Measurements from ENCODE around the gene UNC5B.

Gene UNC5B

DNA sequence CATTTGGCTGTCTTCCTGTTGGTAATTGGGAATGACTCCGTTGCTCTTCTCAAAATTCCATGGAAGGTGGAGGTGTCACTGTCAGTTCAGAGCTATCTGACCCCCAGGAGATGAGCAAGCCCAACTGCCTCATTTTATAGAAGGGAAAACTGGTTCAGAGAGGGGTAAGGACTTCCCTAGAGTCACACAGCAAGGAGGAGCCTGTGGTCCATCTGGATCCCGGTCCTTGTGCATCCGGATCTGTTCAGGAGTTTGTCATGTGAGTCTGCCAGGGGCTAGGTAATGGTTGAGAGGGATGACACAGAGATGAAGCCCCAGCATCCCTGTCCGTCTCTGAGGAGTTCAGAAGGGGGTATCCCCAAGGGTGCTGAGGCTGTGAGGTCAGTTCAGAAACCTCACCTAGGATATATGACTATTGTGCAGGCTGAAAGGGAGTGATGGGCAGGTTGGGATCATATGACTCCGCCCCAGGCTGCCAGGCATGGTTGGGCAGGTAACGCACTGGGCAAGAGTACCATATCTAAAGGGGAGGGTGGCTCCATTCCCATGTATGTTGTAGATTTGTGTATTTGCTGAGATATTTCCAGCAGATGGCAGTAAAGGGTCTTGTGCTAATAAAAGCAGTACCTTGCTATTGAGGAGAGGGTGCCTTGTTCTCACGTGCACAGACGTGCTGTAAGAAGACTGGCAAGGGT, 90.7 kb downstream of the UNC5B start:
- peak; percentile 88 for DNase-seq

DNA sequence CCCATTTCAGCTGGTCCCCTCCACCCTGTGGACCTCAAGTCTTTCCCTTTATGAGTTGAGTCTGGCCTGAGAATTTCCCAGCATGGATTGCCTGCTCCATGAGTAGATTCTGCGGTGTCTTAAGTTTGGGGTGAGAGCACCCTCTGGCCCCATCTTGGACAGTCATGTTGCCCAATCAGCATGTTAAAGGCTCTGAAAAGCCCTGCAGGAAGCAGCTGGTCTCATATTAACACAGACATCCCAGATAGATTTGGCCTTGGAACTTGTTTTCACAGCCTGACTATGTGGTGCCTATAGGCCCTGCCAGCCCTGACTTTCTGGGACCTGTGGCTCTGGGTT, 91.2 kb downstream of the UNC5B start:
- peak; percentile 28 for DNase-seq

DNA sequence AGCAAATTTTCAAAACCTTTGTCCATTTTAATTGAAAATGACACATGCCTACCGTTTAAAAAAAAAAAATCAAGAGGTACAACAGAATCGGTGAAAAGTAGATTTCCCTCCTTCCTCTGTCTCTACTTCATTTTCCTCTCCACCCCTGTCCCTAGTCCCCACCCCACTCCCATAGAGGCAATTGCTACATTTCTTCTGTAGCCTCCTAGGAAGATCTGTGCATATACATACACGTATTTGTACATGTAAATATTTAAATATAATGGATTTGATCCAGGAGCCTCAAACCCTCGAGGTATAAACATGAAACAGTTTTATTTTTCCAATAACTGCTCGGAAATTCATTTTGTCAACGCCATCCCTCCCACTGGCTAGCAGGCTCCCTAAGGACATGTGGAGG, 92.5 kb downstream of the UNC5B start:
- no peak for DNase-seq

DNA sequence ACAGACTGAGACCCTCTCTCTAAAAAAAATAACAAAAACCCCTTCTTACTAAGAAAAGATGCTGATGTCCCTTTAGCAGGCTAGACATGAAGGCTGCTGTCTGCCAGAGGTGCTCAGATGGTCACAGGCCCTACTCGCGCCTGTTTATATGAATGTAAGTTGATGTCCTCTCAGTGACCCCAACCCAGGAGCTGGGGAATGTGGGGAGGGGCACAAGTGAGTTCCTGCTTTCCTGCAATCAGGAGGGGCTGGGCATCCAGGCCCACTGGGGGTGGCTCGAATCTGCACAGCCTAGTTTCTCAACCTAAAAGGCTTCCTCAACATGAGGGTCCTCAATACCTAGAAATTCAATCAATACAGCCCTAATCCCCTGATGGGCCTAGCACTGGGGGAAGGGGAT, 94.6 kb downstream of the UNC5B start:
- no peak for DNase-seq

DNA sequence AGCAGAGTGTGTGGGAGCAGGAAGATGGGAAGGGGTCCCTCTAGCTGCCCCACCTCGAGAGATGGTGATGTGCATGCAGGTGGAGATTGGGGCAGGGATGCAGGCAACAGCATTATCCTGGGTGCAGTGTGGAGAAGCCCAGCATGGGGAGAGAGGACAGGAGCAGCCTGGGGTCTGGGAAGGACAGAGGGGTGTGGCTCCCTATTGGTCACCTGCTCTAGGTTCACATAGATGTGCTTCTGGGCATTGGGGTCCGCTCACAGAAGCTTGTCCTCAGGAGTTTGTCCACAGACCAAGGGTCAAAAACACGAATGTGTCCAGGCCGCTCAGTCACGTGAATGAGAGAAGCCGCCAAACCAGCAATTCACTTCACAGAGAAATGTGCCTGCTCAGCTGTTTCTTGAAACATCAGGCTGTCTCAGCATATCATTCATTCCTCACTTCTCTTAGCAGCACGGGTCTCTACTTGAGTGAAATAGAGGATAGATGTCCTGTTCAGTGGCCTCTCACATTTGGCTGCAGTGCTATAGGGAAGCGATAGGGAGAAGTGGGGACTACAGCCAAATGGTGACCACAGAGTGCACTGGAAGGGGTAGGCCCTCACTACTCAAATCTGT, 95.2 kb downstream of the UNC5B start:
- DNase-seq: no peak

DNA sequence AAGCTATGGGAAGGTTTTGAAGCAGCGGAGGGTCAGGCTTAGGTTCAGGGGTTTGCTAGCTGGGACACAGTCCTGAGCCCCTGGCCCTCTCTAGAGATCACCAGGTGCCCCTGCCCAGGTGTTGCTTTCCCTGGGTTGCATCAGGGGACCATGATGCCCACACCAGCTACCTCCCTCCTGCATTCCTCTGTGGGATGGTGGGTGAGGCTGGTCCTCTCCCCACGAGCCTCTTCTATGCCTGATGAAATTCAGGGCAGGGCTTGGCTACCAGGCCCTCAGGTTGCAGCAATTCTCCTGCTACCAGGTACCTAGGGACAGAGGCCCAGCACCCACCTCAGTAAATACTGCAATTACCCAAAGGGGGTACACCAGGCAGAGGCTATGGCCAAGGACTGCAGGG, 95.9 kb downstream of the UNC5B start:
- no peak for DNase-seq

DNA sequence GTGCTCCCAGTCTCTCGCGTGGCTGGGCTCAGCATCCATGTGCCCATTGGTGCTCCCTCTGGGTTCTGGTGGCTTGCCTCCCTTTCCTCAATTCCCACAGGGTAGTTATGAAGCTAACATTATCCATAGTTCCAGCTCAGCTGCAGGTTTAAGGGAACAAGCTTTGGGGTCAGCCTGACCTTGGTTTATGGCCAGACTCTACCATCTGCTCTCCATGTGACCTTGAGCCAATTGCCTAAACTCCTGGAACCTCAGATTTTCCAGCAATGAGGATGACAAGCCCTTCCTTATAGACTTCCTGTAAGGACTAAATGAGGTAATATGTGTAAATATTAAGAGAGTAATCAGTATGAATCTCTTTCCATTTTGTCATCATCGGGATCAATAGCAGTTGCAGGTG, 96.6 kb downstream of the UNC5B start:
- DNase-seq: no peak

DNA sequence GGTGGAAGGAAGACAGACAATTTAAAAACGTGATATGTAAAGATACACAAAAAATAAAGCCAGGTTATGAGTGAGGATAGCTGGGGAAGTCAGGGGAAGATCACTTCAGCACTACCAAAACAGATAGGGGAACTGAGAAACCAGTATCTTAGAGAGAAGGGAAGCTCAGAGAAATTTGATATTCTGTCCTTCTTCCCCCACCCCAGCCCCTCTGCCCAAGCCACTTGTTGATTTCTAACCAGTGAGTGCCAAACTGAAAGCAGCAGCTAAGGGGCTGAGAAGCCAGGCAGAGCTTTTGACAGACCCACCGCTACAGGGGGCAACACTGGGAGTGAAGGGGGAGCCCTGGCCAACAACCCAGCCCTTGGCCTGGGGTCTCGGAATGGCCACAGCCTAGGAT, 97.5 kb downstream of the UNC5B start:
- no peak for DNase-seq

DNA sequence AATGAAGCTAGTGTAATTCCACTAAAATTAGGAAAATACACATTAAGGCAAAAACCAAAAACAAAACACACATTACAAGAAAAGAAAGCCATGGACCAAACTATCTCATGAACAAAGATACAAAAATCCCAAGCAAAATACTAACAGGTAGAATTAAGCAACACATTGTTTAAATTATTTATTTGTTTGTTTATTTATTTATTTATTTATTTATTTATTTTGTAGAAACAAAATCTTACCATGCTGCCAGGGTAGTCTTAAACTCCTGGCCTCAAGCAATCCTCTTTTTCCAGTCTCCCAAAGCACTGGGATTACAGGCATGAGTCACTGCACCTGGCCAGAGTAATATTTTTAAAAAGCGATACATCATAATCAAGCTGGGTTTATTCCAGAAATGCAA, 99.8 kb downstream of the UNC5B start:
- DNase-seq: no peak

DNA sequence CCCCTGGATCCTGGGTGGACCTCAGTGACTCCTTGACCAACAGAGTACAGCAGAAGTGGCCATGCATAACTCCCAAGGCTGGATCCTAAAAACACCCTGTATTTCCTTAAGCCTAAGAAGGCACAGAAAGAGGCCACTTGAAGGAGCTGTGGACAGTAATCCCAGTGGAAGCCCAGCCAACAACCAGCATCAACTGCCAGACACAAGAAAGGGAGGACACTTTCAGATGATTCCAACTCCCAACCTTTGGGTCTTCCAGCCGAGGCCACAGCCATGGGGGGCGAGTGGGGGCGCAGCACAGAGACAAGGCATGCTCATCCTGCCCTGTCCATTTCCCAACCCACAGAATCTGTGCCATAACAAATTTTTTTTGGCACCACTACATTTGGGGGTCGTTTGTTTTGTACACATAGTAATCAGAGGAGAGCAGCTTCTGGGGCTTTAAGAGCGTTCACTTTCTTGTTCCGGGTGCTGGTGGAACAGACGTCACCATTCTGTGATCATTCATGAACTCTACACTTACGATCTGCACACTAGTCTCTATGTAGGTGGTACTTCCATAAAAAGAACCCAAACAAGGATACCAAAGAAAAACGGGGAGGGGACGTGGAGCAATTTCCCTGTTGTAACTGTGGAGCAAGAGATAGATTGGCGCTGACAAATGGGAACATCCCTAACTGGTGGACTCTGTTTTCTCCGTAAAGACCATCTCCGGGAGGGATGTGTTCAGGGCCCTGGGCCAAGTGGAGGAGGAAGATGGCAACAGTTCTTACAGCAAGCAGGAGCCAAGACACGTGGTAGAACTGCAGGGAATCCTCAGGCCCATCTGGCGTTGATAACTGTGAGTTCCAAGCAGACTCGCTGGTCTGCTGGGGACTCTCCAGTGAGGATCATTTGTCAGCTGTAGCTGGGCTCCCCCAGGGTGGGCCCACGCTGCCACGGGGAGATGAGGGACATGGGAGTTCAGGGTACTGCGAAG, 100.7 kb downstream of the UNC5B start:
- DNase-seq: no peak

DNA sequence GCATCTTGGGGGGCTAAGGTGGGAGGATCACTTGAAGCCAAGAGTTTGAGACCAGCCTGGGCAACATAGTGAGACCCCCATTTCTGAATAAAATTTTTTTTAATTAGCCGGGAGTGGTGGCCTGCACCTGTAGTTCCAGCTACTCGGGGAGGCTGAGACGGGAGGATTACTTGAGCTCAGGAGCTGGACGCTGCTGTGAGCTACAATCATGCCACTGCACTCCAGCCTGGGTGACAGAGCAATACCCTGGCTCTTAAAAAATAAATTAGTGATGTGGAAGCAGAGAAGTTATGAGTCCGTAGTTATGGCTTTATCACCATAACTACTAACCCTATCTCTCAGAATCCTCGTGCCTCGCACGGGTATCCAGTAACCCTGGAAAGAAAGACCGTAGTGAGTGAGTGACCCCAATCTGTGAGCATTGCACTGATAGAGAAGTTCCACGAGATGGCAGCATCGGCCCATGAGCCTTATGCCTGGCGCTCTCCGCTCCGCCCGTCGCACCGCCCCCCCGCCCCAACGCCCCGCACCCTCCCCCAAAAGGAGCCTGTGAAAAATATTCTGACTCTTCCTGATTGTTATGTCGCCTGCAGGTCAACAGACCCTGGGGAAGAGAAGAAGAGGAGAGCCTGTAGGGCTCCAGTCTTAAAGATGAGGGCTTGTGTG, 101.8 kb downstream of the UNC5B start:
- peak; percentile 78 for DNase-seq

DNA sequence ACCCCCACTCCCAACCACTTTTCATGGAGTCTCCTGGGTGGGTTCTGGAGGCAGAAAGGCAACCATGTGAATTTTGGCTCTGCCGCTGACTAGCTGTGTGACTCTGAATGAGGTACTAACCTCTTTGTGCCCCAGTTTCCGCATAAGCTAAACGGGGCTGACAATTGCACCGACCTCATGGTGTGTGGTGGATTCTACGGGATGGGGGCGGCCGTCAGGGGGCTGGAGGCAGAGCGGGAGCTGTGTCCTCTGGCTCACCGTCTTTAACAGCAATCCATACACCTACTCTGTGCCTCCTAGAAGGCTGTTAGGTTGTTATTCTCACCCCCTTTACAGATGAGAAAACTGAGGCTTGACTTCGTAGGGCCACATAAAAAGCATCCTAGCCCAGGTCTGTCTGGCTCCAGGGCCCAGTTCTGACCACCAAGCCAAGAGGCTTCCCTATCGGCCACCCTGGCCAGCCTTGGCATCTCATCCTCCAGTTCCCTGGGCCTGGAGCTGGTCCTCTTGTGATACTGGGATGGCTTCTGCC, 102.4 kb downstream of the UNC5B start:
- DNase-seq: no peak

DNA sequence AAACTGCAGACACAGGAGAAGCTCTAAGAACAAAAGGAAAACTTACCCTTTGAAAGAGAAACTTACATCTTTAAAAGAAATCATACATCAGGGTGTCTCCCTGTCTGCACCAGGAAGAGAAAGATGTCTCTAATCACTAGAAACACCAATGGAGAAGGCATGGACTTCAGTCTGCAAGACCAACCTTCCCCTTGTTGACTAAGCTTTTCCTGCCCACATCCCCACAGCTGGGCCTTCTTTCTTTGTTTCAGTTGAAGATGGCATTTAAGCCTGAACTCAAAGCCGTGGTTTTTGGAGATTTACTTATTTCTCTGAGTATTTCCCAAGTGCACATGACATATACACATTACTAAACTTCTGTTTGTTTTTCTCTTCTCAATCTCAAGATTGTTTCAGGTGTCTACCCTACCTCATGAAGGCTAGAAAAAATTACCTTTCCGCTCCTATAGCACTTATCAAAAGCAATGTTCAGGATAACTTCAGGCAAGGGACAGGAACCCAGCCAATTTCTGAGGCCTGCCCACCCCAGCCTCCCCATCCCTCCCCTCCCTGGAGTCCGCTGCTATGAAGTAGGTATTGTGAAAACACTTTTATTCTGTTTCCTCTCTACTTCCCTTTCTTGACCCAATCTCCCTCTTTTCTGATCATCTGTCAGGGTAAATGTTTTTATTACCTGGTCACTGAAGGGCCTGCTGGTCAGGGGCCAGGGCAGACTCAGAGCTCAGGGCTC, 103.9 kb downstream of the UNC5B start:
- DNase-seq: peak; percentile 54

DNA sequence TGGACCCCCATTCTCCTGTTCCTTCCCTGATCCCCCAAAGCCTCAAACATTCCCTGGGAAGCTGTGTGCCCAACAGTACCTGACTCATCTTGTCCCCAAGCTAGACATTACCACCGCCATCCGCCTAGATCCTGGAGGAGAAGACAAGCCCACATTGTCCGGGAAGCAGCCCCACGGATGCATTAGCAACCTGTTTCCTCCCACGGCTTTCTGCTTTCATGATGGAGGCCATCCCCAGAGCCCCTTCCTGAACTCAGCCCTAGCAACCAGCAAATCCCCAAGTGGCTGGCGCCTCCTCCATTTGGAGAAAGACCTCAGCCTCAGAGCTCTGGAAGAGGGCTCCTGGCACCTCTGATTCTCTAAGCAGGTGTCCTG, 104.4 kb downstream of the UNC5B start:
- no peak for DNase-seq

DNA sequence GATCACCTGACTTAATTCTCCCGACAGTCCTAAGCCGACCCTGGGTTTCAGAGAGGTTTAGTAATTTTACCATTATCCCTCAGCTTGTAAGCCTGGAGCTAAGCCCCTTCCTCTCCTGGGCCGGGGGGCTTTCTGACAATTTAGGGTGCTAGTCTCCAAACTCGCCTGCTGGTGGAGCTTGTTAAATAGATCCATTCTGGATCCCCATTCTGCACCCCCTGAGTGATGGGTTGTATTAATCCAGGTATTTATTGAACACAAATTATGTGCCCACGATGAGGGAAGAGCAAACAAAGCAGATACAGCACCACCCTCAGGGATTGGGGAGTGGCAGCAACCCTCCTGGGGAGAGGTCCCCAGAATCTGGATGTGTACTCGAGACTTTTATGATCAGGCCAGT, 105.4 kb downstream of the UNC5B start:
- DNase-seq: no peak

DNA sequence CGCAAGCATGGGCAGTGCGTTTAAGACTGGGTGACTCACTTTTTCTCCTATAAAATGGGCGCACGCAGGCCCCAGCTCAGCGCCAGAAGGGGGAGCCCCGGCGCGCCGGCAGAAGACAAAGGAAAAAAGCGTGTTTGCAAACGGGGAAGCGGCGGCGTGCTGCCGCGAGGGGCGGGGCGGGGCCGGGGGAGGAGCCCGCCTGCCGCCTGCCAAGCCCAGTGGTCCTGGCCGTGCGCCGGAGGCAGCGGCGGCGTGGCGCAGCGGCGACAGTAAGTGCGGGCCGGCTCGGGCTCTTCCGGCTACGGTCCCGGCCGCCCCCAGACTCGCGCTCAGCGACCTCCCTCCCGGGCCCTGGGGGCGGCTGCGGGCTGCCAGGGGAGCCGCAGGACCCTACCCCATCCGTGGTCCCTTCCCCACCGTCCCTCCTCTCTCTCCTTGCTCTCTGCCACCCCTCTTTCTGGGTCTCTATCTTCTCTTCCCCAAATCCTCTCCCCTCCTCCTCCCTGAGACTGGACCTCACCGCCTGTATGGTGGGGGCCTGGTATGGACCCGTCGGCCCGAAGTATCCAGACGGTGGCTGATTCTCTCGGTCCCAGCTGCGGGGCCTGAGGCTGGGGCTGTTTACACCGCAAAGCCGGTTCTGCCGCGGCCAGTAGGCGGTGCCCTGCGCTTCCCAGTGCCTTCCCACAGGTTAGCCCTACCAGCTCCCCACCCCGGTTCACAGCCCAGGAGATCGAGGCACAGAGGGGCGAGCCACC, 106.9 kb downstream of the UNC5B start, which contains the start of gene SLC29A3:
SLC29A3 (plus strand) TSS at position 218 of the 758 bp plus-strand sequence; CDS start at position 269, 51 bp downstream.
- DNase-seq: peak; percentile 94

DNA sequence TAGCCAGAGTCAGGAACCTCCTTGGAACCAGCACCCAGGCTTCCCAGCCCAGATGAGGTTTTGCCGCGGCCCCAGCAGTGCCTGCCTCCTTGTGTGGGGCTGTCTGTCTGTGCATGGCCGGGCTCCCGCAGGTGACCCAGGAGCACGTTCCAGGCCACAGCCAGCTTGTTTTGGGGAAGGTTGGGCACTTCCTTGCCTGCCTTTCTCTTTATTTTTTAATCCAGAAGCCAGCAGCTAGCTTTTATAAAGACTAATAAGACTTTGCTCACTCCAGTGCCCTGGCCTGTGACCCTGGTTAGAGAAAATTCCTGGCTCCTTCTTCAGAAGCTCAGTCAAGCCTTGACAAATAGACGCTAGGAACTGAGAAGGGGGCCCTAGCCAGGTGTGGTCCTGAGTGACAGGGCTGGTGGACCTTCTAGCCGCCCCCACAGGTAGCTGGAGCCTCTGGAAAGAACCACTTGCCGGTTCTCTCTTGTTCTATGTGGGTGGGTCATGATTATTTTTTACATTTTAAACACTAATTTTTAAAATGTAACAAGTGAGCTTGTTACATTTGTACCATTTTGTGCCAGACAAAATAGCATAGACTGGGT, 107.5 kb downstream of the UNC5B start:
- no peak for DNase-seq

DNA sequence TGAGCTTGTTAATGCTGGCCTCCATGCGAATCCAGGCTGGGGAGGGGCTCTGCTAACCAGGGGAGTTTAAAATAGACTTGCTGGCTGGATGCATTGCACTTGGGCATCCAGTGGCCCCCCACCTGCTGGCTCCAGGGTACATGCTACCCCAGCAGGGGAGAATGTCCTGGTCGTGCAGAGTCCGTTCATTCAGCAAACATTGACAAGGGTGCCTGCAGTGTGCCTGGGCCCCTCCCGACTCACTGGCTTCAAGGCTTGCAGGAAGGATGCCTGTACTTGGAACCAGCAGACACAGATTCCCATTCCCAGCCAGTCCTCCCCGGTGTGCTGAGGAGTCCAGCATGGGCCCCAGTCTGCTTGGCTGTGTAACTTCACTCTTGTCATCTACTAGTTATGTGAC, 108.2 kb downstream of the UNC5B start:
- no peak for DNase-seq

DNA sequence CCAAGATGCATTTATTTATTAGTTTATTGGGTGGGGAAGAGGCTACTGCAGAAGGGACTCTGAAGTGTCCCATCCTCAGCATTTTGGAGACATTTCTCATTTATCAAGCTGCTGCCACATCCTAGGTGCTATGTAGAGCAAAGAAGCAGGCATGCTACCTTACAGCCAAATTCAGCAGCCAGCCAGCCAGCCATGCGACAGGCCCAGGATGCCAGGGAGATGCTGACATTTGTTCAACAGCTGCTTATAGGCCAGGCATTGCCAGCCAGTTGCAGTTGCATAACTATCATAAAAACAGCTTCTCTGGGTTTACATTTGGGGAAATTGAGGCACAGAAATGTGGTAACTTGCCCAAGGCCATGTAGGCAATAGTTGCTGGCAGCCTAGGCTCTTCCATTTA, 109.0 kb downstream of the UNC5B start:
- DNase-seq: no peak

DNA sequence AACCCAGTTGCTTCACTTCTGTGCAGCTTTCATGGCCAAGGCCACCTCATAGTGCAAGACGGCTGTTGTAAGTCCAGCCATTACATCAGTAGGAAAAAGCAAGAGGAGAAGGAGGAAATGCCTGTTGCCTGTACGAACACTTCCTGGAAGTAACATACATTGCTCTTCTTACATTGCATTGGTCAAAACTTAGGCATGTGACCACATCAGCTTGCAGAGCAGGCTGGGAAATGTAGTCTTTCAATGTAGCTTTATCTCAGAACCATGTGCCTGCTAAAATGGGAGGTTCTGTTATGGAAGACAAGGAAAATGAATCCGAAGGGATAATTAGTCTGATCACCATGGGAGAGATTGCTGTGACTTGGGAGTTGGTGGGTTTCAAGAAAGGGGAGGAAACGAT, 111.0 kb downstream of the UNC5B start:
- peak; percentile 73 for DNase-seq

DNA sequence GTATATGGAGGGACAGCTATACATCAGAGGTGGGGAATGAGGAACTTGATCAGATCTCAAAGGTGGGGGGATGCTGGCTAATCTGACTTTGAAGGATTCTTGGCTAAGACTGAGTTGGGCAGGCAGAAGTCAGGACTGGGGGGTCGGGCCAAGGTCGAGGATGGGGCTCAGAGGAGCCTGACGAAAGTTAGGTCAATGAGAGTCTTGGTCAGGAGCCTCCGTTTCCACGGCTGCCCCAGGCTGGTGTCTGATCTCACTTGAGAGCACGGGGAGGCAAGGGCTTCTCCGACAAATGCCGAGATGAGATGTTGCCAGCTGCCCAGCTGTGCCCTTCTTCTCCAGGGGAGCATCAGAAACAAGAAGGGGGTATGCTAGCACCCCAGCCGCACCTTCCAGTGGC, 112.4 kb downstream of the UNC5B start:
- DNase-seq: no peak

Measured in hematopoietic multipotent progenitor cell treated with erythropoietin and hydrocortisone succinate and interleukin-3 and kit ligand, for 4 days (in vitro differentiated cells).